Activated naive CD4-positive, alpha-beta T cell treated with anti-CD3 and anti-CD28 coated beads for 36 hours (primary cell): ENCODE results near the gene KCNA1. TPM values are rescaled to one million over a fixed set of nuclear protein-coding genes. Genes with fewer than 3 reads are reported as not detected.

Source experiments
- total RNA-seq, 2 experiments: library from RNA; stranded (reverse); gene quantifications; one replicate each; pipeline ENCODE4 v1.2.3, GENCODE V29; 2021

Gene KCNA1
- total RNA-seq, 2 experiments from 2014 or later, result 0.05 TPM; not detected in 1

Other genes starting within 250 kb of the KCNA1 start
- gene GALNT8, start 189.5 kb upstream of the KCNA1 start, total RNA-seq, result under 1 TPM; 0.26 to 0.42 TPM
- gene KCNA5, start 134.0 kb downstream of the KCNA1 start, total RNA-seq, result not detected